GM10248 (cell line): ENCODE data around the gene LTBP1.

Experiments
- CTCF ChIA-PET: fragments of 300-600 bp; sonication (Branson Sonifier 250); formaldehyde crosslinking; extraction: SDS; loops from one replicate; lab custom pipeline; 2021; ENCODE audit warnings: antibody characterized with exemption; lab: Yijun Ruan, JAX
- POLR2A ChIA-PET: fragments of 350-650 bp; sonication (Branson Sonifier 250); formaldehyde crosslinking; extraction: SDS; loops from one replicate; lab custom pipeline; 2020; ENCODE audit warnings: antibody characterized with exemption; lab: Yijun Ruan, JAX
- DNase-seq: peaks from one replicate; pipeline ENCODE4 v3.0.0; 2012; ENCODE audit errors: extremely low spot score
- TF ChIP-seq, protein P1 (sequence below): IDR thresholded peaks from 2 replicates; pipeline ENCODE4 v1.5.1; 2012; ENCODE audit warnings: mild to moderate bottlenecking, low read depth; ENCODE audit errors: extremely low read depth, missing control alignments, control extremely low read depth

Gene LTBP1

DNA sequence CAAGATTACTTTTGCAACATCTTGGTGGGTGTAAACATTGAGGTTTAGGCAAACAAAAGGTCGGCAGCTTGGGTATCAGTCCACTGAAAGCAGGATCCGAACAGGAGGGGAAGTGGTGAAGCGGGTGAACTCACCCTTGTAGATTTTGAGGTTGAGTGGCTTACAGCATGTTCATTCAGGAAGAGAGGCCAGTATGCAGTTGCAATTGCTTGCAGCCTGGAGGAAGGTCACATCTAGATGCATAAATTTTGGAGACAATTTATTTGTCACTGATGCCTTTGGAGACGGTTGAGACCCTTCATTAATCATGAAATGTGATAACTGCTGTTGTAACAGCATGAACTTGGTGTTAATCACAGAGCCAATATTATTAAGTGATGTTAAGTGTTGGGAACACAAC, 131.1 kb downstream of the LTBP1 start:
- no peak for DNase-seq
- CTCF ChIA-PET: interaction anchor here (1.0 kb wide), 1 partner anchor 39 kb away, joined by 3 read pairs; no protein-coding TSS in a partner anchor
- POLR2A ChIA-PET: no interaction called here
- TF ChIP-seq, protein P1, sequence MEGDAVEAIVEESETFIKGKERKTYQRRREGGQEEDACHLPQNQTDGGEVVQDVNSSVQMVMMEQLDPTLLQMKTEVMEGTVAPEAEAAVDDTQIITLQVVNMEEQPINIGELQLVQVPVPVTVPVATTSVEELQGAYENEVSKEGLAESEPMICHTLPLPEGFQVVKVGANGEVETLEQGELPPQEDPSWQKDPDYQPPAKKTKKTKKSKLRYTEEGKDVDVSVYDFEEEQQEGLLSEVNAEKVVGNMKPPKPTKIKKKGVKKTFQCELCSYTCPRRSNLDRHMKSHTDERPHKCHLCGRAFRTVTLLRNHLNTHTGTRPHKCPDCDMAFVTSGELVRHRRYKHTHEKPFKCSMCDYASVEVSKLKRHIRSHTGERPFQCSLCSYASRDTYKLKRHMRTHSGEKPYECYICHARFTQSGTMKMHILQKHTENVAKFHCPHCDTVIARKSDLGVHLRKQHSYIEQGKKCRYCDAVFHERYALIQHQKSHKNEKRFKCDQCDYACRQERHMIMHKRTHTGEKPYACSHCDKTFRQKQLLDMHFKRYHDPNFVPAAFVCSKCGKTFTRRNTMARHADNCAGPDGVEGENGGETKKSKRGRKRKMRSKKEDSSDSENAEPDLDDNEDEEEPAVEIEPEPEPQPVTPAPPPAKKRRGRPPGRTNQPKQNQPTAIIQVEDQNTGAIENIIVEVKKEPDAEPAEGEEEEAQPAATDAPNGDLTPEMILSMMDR: no peak

DNA sequence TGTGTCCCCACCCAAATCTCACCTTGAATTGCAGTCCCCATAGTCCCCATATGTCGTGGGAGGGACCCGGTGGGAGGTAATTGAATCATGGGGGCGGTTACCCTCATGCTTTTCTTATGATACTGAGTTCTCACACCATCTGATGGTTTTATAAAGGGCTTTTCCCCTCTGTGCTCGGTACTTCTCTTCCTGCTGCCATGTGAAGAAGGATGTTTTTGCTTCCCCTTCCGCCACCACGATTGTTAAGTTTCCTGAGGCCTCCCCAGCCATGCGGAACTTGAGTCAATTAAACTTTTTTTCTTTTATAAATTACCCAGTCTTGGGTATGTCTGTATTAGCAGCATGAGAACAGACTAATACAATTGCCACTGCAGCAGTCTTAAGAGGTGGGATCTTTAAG, 134.9 kb downstream of the LTBP1 start:
- ChIA-PET CTCF (no interaction called here), POLR2A (no interaction called here)
- no peak for DNase-seq
- TF ChIP-seq, protein P1: no peak

DNA sequence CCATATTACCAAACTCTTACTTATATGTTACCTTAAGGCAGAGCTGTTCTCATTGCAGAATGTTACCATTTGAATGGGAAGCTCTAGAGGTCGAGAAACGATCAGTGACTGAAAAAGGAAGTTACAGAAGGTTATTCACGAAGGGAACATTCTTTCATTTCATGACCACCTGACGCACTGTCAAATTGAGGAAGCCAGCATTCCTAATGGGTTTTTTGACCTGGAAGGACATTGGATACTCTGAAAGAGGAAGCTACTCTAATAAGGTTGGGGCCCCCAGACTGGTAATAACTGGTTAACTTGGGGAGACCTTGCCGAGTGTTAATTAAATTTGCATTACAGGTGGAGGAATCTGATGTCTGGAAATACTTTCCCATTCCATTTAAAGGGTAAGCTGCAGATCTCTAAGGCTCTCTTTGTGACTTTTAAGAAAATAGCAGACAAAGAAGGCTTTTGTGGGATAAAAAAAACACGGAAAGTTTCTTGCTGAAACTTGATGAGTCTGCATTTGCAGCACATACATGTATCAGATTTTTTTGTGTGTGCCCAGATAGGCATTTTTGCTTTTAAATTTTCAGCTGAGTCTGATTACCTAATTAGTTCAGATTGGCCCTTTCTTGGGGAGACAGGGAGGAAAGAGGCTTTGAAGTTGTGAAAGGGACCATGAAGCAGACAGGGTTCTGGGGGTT, 137.1 kb downstream of the LTBP1 start:
- DNase-seq: no peak
- ChIA-PET POLR2A (no interaction called here), CTCF (no interaction called here)
- TF ChIP-seq, protein P1: no peak

DNA sequence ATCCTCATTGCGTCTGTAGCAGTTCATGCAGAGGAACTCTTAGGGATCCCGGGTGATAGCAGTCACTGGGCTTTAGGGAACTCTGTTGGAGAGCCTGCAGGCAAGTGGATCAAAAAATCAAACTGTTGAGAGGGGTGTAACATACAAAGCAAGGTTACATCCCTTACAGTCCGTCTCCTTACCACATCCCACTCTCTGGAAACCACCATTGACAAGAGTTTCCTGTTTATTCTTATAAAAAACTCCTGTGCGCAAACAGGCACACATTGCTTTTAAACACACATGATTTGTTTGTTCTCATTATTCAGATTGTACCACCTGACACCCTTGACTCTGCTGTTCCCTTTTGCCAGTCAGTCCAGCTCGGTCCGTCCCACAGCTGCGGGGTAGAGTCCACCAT, 137.7 kb downstream of the LTBP1 start:
- ChIA-PET POLR2A (no interaction called here), CTCF (no interaction called here)
- no peak for DNase-seq
- TF ChIP-seq, protein P1: no peak

DNA sequence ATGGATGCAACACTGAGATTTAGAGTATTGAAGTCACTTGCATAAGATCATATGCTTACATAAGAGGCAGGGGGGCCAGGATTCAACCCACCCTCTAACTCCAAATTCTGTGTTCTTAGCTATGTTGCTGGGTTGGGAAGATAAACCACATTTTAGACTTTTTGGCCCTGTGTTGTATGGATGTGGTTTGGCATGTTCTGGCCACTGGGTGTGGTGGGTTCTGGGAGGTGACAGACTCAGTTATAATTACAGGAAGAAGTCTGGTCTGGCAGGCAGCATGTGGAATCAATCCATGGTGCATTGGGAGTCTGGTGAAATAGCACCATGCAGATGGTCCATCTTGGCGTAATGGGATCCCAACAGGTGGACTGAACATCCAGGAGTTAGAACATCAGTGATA, 138.9 kb downstream of the LTBP1 start:
- no peak for DNase-seq
- ChIA-PET CTCF (interaction anchor here (1.0 to 2.0 kb wide), 3 partner anchors 16 to 52 kb away, joined by 3 to 6 read pairs (median 4); no protein-coding TSS in a partner anchor), POLR2A (no interaction called here)
- TF ChIP-seq, protein P1: no peak

DNA sequence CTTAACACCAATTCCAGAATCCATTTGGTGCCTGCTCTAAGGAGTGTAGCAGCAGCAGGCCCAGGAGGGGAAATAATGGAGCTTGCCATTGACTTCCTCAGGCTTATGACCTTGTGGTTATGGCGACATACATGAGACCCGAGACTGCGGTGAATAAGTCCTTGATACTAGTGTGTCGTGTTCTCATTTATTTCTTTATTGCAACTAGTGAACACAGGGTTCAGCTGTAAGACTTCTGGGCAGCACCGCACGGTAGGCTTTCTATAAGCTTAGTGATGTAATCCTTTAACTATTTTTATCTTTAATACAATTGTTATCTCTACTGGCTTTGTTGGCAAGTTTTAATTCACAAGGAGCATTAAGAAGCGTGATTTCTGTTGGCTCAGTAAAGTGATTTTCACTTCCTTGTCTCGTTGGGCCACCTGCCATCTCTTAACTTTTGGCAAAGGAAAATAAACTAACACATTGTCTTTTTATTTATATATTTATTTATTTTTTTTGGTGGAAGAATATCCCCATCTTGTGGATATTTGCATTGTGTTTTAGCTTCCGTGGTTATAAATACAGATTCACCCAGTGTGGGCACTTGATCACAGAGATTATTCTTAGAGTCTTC, 139.8 kb downstream of the LTBP1 start:
- POLR2A ChIA-PET: no interaction called here
- TF ChIP-seq, protein P1: no peak
- CTCF ChIA-PET: interaction anchor here (1.5 to 2.0 kb wide), 2 partner anchors 22 to 53 kb away, joined by 4 to 6 read pairs; no protein-coding TSS in a partner anchor
- no peak for DNase-seq
